ENCODE results near the gene PPP1CB.
"Not testable (repeated sequence)": the region's sequence is repeated elsewhere in the genome, so short reads cannot be mapped to it uniquely, and the experiment has no call there.

The PPP1CB gene

DNA sequence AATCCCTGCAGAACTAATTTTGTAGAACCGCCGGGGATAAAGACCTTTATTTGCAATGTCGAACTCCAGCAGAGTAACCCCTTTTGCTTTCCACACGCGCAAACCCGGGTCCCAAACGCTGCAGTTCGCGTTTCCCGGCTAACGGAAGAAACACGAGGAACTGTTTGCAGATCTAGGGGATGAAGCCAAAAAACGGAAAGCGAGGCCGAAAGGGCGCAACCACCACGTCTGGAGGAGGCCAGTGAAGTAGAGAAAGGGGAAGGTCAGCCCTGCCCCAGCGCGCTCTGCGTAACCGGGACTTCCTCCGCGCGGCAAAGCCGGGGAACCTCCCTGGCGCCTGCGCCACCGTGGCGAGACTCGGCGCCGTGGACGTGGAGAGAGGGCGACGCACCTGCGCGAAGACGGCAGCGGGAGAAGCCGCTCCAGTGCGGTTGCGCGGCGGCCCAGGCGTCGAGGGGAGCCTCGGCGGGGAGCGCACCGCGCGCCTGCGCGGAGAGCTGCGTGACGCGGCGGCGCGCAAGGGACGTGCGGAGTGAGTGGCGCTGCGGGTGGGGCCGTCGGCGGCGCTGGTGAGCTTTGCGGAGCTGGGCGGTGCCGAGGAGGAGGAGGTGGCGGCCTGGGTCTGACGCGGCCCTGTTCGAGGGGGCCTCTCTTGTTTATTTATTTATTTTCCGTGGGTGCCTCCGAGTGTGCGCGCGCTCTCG lies at the start of gene PPP1CB:
PPP1CB (plus strand) TSS at position 579 of the 704 bp plus-strand sequence. CDS start 295 bp downstream, outside the sequence.
- DNase-seq (ENCODE audit: low spot score), result peak; percentile 99

GRCh38 chr2:28702415-28702861 lies 49.2 kb upstream of the PPP1CB start:
- no peak for DNase-seq (ENCODE audit: low spot score)

GRCh38 chr2:28702878-28703277 lies 48.8 kb upstream of the PPP1CB start:
- no peak for DNase-seq (ENCODE audit: low spot score)

DNA sequence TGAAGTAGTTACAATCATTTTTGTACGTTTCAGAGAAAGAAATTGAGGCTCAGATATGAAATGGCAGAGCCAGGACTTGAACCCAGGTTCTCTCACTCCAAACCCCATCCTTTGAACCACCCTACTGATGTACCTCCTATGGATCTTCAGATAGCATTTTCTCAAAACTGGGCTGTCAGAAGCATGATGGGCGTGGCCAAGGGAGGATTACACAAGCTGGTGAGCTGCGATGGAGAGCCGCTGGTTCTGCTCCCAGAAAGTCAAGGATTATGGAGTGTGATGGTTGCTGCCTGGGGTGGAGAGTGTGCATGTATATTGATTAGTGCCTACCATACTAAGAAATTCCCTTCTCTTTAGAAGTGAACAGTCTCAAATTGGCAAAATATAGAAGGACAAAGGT lies 47.0 kb upstream of the PPP1CB start:
- no peak for DNase-seq (ENCODE audit: low spot score)

GRCh38 chr2:28705751-28706440 lies 45.7 kb upstream of the PPP1CB start:
- no peak for DNase-seq (ENCODE audit: low spot score)

- no peak for DNase-seq (ENCODE audit: low spot score)
Observed at GRCh38 chr2:28707592-28707991, 44.0 kb upstream of the PPP1CB start.

DNA sequence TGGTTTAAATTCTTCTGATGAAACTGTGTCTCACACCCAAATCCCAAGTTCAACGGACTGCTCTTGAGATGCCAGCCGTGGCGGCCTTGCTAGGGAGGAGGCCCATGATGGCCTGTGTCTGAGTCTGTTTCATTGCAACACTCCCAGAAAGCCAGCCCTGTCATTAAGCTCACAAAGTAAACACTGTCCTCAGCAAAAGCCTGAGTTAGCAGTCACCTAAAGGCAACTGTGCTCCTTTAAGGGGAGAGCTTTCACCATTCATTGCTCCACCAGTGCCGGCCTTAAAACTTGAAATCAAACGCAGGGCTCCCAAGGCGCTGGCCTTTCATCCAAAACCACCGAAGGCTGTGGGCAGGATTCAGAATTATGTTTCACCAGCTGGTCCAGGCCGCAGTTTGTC lies 42.5 kb upstream of the PPP1CB start:
- DNase-seq (ENCODE audit: low spot score), result no peak

DNA sequence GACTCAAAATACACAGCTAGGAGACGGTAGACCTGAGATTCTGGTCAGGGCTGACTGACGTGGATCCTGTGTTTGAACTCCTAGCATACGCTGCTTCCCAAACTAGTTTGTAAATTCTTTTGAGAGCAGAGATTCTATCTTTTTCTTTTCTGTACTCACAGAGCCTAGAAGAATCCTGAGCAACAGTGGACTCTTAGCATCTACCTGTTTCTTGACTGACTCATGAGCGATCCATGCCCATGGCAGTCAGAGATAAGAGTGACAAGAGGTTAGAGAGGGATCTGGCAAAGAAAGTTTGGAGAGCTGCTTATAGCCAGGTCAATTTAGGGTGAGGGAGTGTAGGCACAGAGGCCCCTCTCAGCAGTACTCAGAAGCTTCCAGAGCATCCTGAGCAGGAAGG lies 41.1 kb upstream of the PPP1CB start:
- DNase-seq (ENCODE audit: low spot score), result no peak

DNA sequence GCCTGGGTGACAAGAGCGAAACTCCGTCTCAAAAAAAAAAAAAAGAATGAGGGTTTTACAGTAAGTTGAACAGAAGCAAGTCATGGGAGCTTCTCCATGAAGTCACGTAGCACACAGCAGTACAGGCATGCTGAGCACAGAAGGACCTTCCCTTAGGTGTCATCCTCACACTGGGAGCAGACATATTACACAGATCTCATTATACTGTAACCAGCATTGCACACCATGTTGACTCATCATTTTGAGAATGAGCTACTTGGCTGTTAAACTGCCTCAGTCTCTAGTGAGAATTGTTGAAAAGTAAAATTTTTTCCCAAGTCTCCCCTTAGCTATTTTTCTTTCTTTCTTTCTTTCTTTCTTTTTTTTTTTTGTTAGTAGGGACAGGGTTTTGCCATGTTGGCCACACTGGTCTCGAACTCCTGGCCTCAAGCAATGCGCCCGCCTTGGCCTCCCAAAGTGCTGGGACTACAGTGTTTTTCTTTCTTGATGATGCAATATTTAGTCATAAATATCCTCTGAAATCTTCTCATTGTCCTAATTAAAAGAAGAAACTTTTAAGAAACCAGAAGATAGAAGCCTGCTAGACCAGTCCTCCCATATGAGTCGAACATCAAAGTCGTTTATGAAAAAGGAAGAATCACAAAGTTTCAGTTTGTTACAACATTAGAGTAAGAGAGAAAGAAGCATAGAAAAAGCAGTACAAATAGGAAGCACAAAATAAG lies 37.9 kb upstream of the PPP1CB start:
- peak; percentile 85 for DNase-seq (ENCODE audit: low spot score)

- peak; percentile 97 for DNase-seq (ENCODE audit: low spot score)
Observed at GRCh38 chr2:28716265-28716865, 35.3 kb upstream of the PPP1CB start.

- peak; percentile 88 for DNase-seq (ENCODE audit: low spot score)
Observed at GRCh38 chr2:28717339-28717758, 34.3 kb upstream of the PPP1CB start.

GRCh38 chr2:28720345-28720744 lies 31.3 kb upstream of the PPP1CB start:
- DNase-seq (ENCODE audit: low spot score), result no peak

DNA sequence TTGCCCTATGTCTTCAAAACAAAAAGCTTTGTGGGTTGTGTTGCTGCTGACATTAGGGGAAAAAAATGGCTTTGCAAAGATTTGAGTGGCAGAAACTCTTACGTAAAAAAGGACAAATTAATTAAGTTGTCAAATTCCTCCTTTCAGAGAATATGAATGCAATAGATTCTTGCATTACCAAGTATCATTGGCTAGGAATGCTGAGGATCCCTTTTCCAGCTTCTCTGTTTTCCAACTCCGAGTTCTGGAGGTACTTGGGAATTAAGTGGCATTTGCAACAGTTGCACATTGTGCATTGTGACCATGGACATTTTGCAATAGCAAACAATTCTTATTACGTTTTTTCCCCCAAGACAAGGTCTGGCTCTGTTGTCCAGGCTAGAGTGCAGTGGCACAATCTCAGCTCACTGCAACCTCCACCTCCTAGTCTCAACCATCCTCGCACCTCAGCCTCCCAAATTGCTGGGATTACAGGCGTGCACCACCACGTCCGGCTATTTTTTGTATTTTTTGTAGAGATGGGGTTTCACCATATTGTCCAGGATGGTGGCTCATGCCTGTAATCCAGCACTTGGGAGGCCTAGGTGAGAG lies 29.9 kb upstream of the PPP1CB start:
- no peak for DNase-seq (ENCODE audit: low spot score)

DNA sequence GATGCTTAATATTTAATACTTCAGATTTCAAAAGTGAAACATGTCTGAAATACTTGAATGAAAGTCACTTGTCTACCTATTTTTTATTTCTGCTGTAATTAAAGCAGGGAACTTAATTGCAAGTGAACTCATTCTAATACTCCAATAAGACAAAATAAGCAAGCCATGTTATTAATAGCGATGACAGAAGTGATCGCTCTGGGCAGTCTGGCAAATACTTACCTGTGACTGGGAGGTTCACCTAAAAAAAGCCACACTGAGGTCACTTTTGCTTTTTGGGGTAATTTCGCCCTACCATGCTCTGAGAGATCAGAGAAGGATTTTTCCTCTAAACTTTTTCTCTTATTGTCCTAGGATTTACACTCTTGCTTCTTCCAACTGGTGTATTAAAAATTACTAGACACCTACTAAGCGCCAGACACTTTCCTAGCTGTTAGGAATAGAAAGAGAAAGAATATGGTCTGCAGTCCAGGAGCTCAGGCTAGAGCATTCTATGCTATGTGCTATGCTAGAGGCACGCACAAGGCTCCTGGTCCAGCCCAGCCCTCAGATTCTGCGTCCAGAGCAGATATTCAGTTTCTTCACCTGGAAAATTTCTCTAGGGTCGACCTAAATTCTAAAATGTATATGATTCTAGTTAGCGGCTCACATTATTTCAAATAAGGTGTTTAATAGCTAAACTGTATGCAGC lies 26.5 kb upstream of the PPP1CB start:
- DNase-seq (ENCODE audit: low spot score), result no peak

DNA sequence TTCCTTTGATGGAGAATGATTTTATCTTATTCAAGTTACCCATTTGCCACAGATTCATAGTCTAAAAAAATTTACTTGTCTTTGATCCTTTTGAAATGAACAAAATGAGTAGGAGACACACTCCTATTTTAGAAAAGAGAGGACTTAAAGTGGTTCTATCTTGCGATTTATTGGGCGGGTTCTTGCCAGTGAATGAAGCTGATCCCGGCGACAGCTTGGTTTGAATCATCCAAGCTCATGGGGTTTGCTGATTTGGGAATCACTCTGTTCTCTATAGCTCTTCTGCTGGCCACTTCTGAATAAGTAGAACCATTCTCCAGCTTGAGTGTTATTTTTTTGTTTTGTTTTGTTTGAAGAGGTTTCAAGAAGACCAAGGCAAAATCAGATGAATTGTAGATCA lies 25.5 kb upstream of the PPP1CB start:
- no peak for DNase-seq (ENCODE audit: low spot score)

GRCh38 chr2:28729698-28730097 lies 21.9 kb upstream of the PPP1CB start:
- DNase-seq (ENCODE audit: low spot score), result no peak

DNA sequence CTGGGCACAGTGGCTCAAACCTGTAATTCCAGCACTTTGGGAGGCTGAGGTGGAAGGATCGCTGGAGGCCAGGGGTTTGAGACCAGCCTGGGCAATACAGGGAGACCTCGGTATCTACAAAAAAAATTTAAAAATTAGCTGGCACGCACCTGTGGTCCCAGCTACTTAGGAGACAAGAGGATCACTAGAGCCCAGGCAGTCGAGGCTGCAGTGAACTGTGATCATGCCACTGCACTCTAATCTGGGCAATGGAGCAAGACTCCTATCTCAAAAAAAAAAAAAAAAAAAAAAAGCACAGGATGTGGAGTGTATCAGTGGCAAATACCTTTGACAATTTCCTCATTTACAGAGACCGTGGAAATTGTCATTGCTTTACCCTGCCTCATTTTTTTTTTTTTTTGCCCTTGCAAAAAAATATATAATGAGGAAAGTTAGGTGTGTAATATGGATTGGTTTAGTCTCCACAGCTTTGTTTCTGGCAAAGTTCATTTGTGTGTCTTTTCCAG lies 20.9 kb upstream of the PPP1CB start:
- no peak for DNase-seq (ENCODE audit: low spot score)

GRCh38 chr2:28735511-28735910 lies 16.1 kb upstream of the PPP1CB start:
- no peak for DNase-seq (ENCODE audit: low spot score)

DNA sequence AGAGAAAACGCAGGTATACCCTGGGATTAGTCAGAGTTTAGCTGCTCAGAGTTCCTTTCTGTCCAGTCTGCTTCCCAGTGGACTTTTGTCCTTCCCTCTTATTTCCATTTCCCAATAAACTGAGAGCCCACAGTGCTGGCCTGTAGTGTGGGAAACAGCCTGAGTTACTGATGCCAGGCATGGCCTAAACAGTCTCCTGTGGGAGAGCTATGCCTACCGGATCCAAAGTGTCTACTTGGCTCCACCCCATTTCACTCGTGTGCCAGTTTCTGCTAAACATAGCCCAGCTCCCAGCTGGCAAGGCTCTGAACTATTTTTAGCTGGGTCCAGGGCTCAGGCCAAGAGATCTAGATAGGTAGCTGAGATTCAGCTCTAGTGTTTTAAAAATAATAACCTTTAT lies 15.6 kb upstream of the PPP1CB start:
- DNase-seq (ENCODE audit: low spot score), result peak; percentile 38

DNA sequence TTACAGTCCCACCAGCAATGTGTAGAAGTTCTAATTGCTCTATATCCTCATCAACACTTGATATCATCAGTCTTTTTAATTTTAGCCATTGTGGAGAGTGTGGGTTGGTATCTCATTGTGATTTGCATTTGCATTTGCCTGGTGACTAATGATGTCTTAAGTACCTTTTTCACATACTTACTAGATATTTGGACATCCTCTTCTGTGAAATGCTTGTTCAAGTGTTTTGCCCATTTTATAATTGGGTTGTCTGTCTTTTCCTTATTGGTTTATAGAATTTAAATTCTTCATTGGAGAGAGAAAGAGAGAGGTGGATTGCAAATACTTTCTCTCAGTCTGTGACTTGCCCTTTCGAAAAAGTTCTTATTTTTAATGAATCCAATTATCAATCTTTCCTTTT lies 14.0 kb upstream of the PPP1CB start:
- DNase-seq (ENCODE audit: low spot score), result no peak

DNA sequence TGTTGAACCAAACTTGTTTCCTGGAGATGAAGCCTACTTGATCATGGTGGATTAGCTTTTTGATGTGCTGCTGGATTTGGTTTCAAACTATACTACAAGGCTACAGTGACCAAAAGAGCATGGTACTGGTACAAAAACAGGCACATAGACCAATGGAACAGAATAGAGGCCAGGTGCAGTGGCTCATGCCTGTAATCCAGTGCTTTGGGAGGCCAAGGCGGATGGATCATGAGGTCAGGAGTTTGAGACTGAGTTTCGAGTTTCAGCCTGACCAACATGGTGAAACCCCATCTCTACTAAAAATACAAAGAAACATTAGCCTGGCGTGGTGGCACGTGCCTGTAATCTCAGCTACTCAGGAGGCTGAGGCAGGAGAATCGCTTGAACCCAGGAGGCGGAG lies 9.0 kb upstream of the PPP1CB start:
- DNase-seq (ENCODE audit: low spot score), result not testable (repeated sequence)

Data from kidney tubule cell (primary cell).